HL-60/S4 treated with retinoic acid at 250 ng/mL for 4 days and 3 days (cell line): Measurements from ENCODE around the gene TMEM63A.

Experiments used
- in situ Hi-C: fragments of 300-500 bp; cut with MboI; formaldehyde crosslinking; loops from 2 replicates; pipeline ENCODE4 v1.7.0; 2022; ENCODE audit warnings: low sequenced_read_pairs

The TMEM63A gene

GRCh38 chr1:225886159-225887029, 4.2 kb upstream of the TMEM63A start:
- in situ Hi-C loops: no loop called here

GRCh38 chr1:225885336-225885735, 3.2 kb upstream of the TMEM63A start:
- in situ Hi-C loops: no loop called here

GRCh38 chr1:225883616-225884265, 1.6 kb upstream of the TMEM63A start:
- in situ Hi-C loops: no loop called here

- in situ Hi-C loops: no loop called here
Measured at GRCh38 chr1:225882694-225883615, 775 bp upstream of the TMEM63A start.

GRCh38 chr1:225881081-225881958, 860 bp downstream of the TMEM63A start:
- in situ Hi-C loops: no loop called here

GRCh38 chr1:225880636-225881035, 1.5 kb downstream of the TMEM63A start:
- in situ Hi-C loops: no loop called here

- in situ Hi-C loops: no loop called here
Measured at GRCh38 chr1:225880222-225880588, 2.0 kb downstream of the TMEM63A start.

- in situ Hi-C loops: no loop called here
Measured at GRCh38 chr1:225879521-225880221, 2.5 kb downstream of the TMEM63A start.

- in situ Hi-C loops: no loop called here
Measured at GRCh38 chr1:225878282-225878681, 3.9 kb downstream of the TMEM63A start.

- in situ Hi-C loops: no loop called here
Measured at GRCh38 chr1:225877580-225877979, 4.6 kb downstream of the TMEM63A start.

- in situ Hi-C loops: no loop called here
Measured at GRCh38 chr1:225876900-225877510, 5.2 kb downstream of the TMEM63A start.

- in situ Hi-C loops: no loop called here
Measured at GRCh38 chr1:225875044-225875815, 7.0 kb downstream of the TMEM63A start.

GRCh38 chr1:225874431-225874830, 7.7 kb downstream of the TMEM63A start:
- in situ Hi-C loops: no loop called here

- in situ Hi-C loops: no loop called here
Measured at GRCh38 chr1:225873281-225873850, 8.8 kb downstream of the TMEM63A start.

GRCh38 chr1:225872075-225872430, 10.1 kb downstream of the TMEM63A start:
- in situ Hi-C loops: no loop called here

- in situ Hi-C loops: no loop called here
Measured at GRCh38 chr1:225871359-225872074, 10.7 kb downstream of the TMEM63A start.

GRCh38 chr1:225870911-225871310, 11.3 kb downstream of the TMEM63A start:
- in situ Hi-C loops: no loop called here
